ENCODE measurements around the gene SLAMF9.

Gene SLAMF9

GRCh38 chr1:159972443-159973205, 18.6 kb upstream of the SLAMF9 start:
- Histone ChIP-seq H3K36me3 (ENCODE audit: low read length) (no peaks in the 10 kb centered on the region), H3K79me2 (ENCODE audit: insufficient read depth, low read length) (no peaks in the 10 kb centered on the region)

GRCh38 chr1:159970932-159971342, 16.9 kb upstream of the SLAMF9 start:
- no peak for TF ChIP-seq EZH2phosphoT487 (conservative IDR thresholded peaks at IDR 0.05; ENCODE audit: low read length)
- Histone ChIP-seq H2AFZ (ENCODE audit: low read depth, low read length, severe bottlenecking) (no peak overlapping the region), H3K4me2 (ENCODE audit: low read depth, low read length, poor library complexity, severe bottlenecking) (no peak overlapping the region)

More at GRCh38 chr1:159972443-159973205, 18.6 kb upstream of the SLAMF9 start:
- TF ChIP-seq CTCF (IDR thresholded peaks at IDR 0.05; ENCODE audit: insufficient read depth, low read length, poor library complexity, severe bottlenecking): no peak
- Histone ChIP-seq H3K4me2 (ENCODE audit: low read depth, low read length, poor library complexity, severe bottlenecking) (no peak overlapping the region), H3K9me3 (ENCODE audit: insufficient read depth, low read length) (no peaks in the 10 kb centered on the region), H3K27me3 (ENCODE audit: low read length) (no peaks in the 10 kb centered on the region), H4K20me1 (ENCODE audit: low read depth, low read length) (no peaks in the 10 kb centered on the region), H3K4me3 (ENCODE audit: insufficient read depth, low read length, poor library complexity, severe bottlenecking) (no peak overlapping the region), H3K27ac (ENCODE audit: low read depth, low read length) (no peak overlapping the region), H2AFZ (ENCODE audit: low read depth, low read length, severe bottlenecking) (no peak overlapping the region), H3K9me2 (replicated peaks; ENCODE audit: insufficient read depth, low read length) (no peaks in the 10 kb centered on the region), H3K9ac (ENCODE audit: low read length) (no peak overlapping the region), H3F3A (ENCODE audit: insufficient read depth) (no peaks in the 10 kb centered on the region)

GRCh38 chr1:159968901-159969300, 14.9 kb upstream of the SLAMF9 start:
- H3K4me2 ChIP-seq (ENCODE audit: low read depth, low read length, poor library complexity, severe bottlenecking): no peak overlapping the region
- H3K9me2 ChIP-seq (replicated peaks; ENCODE audit: insufficient read depth, low read length): no peaks in the 10 kb centered on the region
- H3F3A ChIP-seq (ENCODE audit: insufficient read depth): no peaks in the 10 kb centered on the region
- H3K9ac ChIP-seq (ENCODE audit: low read length): no peak overlapping the region
- no peak overlapping the region for H2AFZ ChIP-seq (ENCODE audit: low read depth, low read length, severe bottlenecking)
- H3K9me3 ChIP-seq (ENCODE audit: insufficient read depth, low read length): no peaks in the 10 kb centered on the region
- H3K27me3 ChIP-seq (ENCODE audit: low read length): no peaks in the 10 kb centered on the region
- no peaks in the 10 kb centered on the region for H3K79me2 ChIP-seq (ENCODE audit: insufficient read depth, low read length)
- no peak overlapping the region for H3K4me3 ChIP-seq (ENCODE audit: insufficient read depth, low read length, poor library complexity, severe bottlenecking)
- no peaks in the 10 kb centered on the region for H4K20me1 ChIP-seq (ENCODE audit: low read depth, low read length)
- no peaks in the 10 kb centered on the region for H3K36me3 ChIP-seq (ENCODE audit: low read length)
- no peak overlapping the region for H3K27ac ChIP-seq (ENCODE audit: low read depth, low read length)
- TF ChIP-seq EZH2phosphoT487 (conservative IDR thresholded peaks at IDR 0.05; ENCODE audit: low read length): no peak
- no peak for TF ChIP-seq CTCF (IDR thresholded peaks at IDR 0.05; ENCODE audit: insufficient read depth, low read length, poor library complexity, severe bottlenecking)

More at GRCh38 chr1:159970932-159971342, 16.9 kb upstream of the SLAMF9 start:
- H4K20me1 ChIP-seq (ENCODE audit: low read depth, low read length): no peaks in the 10 kb centered on the region
- no peaks in the 10 kb centered on the region for H3K9me3 ChIP-seq (ENCODE audit: insufficient read depth, low read length)
- H3K36me3 ChIP-seq (ENCODE audit: low read length): no peaks in the 10 kb centered on the region
- H3F3A ChIP-seq (ENCODE audit: insufficient read depth): no peaks in the 10 kb centered on the region
- no peak overlapping the region for H3K9ac ChIP-seq (ENCODE audit: low read length)
- H3K27ac ChIP-seq (ENCODE audit: low read depth, low read length): no peak overlapping the region
- H3K27me3 ChIP-seq (ENCODE audit: low read length): no peaks in the 10 kb centered on the region
- H3K79me2 ChIP-seq (ENCODE audit: insufficient read depth, low read length): no peaks in the 10 kb centered on the region
- H3K9me2 ChIP-seq (replicated peaks; ENCODE audit: insufficient read depth, low read length): no peaks in the 10 kb centered on the region
- H3K4me3 ChIP-seq (ENCODE audit: insufficient read depth, low read length, poor library complexity, severe bottlenecking): no peak overlapping the region

- no peaks in the 10 kb centered on the region for H3K36me3 ChIP-seq (ENCODE audit: low read length)
- no peak overlapping the region for H3K9ac ChIP-seq (ENCODE audit: low read length)
- H3K4me2 ChIP-seq (ENCODE audit: low read depth, low read length, poor library complexity, severe bottlenecking): no peak overlapping the region
- H3K9me2 ChIP-seq (replicated peaks; ENCODE audit: insufficient read depth, low read length): no peaks in the 10 kb centered on the region
- no peaks in the 10 kb centered on the region for H3F3A ChIP-seq (ENCODE audit: insufficient read depth)
- H3K79me2 ChIP-seq (ENCODE audit: insufficient read depth, low read length): no peaks in the 10 kb centered on the region
- H3K27me3 ChIP-seq (ENCODE audit: low read length): no peaks in the 10 kb centered on the region
- TF ChIP-seq EZH2phosphoT487 (conservative IDR thresholded peaks at IDR 0.05; ENCODE audit: low read length) (no peak), CTCF (IDR thresholded peaks at IDR 0.05; ENCODE audit: insufficient read depth, low read length, poor library complexity, severe bottlenecking) (no peak)
- H4K20me1 ChIP-seq (ENCODE audit: low read depth, low read length): no peaks in the 10 kb centered on the region
- no peak overlapping the region for H3K4me3 ChIP-seq (ENCODE audit: insufficient read depth, low read length, poor library complexity, severe bottlenecking)
- H2AFZ ChIP-seq (ENCODE audit: low read depth, low read length, severe bottlenecking): no peak overlapping the region
- H3K27ac ChIP-seq (ENCODE audit: low read depth, low read length): no peak overlapping the region
- no peaks in the 10 kb centered on the region for H3K9me3 ChIP-seq (ENCODE audit: insufficient read depth, low read length)
Measured at GRCh38 chr1:159965263-159965662, 11.2 kb upstream of the SLAMF9 start.

Measured in SU-DHL-6 (cell line).